ENCODE measurements around the gene WDR55. TPM values are rescaled to one million over a fixed set of nuclear protein-coding genes. Genes with fewer than 3 reads are reported as not detected.
"Not testable (repeated sequence)": the region's sequence is repeated elsewhere in the genome, so short reads cannot be mapped to it uniquely, and the experiment has no call there.

Gene WDR55
- total RNA-seq, 2 experiments from 2014 or later: 18.9 to 19.8 TPM

DNA sequence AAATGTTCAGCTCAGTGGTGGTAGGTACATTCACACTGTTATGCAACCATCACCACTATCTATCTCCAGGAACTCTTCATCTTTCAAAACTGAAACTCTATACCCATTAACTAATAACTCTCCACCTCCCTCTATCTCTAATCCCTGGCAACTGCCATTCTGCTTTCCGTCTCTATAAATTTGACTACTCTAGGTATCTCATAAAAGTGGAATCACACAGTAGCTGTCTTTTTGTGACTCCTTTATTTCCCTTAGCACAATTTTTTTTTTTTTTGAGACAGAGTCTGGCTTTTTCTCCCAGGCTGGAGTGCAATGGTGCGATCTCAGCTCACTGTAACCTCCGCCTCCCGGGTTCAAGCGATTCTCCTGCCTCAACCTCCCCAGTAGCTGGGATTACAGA lies 56.7 kb downstream of the WDR55 start:
- H3K4me1 Mint-ChIP-seq (ENCODE audit: low read depth); H3K9me3 Mint-ChIP-seq; H3K4me3 Mint-ChIP-seq; H3K27ac Mint-ChIP-seq; H3K36me3 Mint-ChIP-seq (ENCODE audit: low read depth); intact Hi-C loops (cut with micrococcal nuclease); DNase-seq: not testable (repeated sequence)
- peaks cover 27% of the 10 kb centered on the region for H3K27me3 Mint-ChIP-seq (ENCODE audit: low read depth)
- CTCF ChIA-PET: interaction anchor here (0.6 to 1.9 kb wide), 9 partner anchors 10 to 771 kb away, joined by 3 to 7 read pairs (median 5); no protein-coding TSS in a partner anchor

Small RNAs within 50 kb of the gene (microRNA-seq; reads per million reads assigned to microRNA genes)
- not detected for gene MIR3655 (ENCODE audit: borderline microRNAs expressed, borderline replicate concordance)

Other genes starting within 250 kb of the WDR55 start
- 10 to 100 TPM; 27.2 to 28.5 TPM for gene EIF4EBP3, start 117.2 kb upstream of the WDR55 start, total RNA-seq
- gene SRA1, start 107.4 kb upstream of the WDR55 start, total RNA-seq: 10 to 100 TPM; 38.0 to 39.6 TPM
- 10 to 100 TPM; 15.4 to 16.5 TPM for gene APBB3, start 100.3 kb upstream of the WDR55 start, total RNA-seq
- gene SLC35A4, start 100.1 kb upstream of the WDR55 start, total RNA-seq: 10 to 100 TPM; 57.1 to 60.1 TPM
- gene CD14, start 31.7 kb upstream of the WDR55 start, total RNA-seq: under 1 TPM; 0.14 to 0.20 TPM
- 10 to 100 TPM; 29.0 to 29.5 TPM for gene TMCO6, start 25.5 kb upstream of the WDR55 start, total RNA-seq
- gene NDUFA2, start 17.3 kb upstream of the WDR55 start, total RNA-seq: 10 to 100 TPM; 71.4 to 76.4 TPM
- gene IK, start 17.1 kb upstream of the WDR55 start, total RNA-seq: 10 to 100 TPM; 82.9 to 93.1 TPM
- 1 to 10 TPM; 1.7 to 1.9 TPM for gene DND1, start 8.7 kb downstream of the WDR55 start, total RNA-seq
- 10 to 100 TPM; 69.0 to 74.8 TPM for gene HARS1, start 26.5 kb downstream of the WDR55 start, total RNA-seq
- 10 to 100 TPM; 27.4 to 29.3 TPM for gene HARS2, start 26.6 kb downstream of the WDR55 start, total RNA-seq
- 10 to 100 TPM; 52.9 to 58.8 TPM for gene ZMAT2, start 35.5 kb downstream of the WDR55 start, total RNA-seq
- gene PCDHA1, start 121.2 kb downstream of the WDR55 start, total RNA-seq: not detected
- not detected for gene PCDHA2, start 129.9 kb downstream of the WDR55 start, total RNA-seq
- gene PCDHA3, start 136.2 kb downstream of the WDR55 start, total RNA-seq: not detected
- not detected for gene PCDHA4, start 142.2 kb downstream of the WDR55 start, total RNA-seq
- gene PCDHA5, start 156.7 kb downstream of the WDR55 start, total RNA-seq: not detected
- not detected for gene PCDHA6, start 163.1 kb downstream of the WDR55 start, total RNA-seq
- not detected for gene PCDHA7, start 169.4 kb downstream of the WDR55 start, total RNA-seq
- not detected for gene PCDHA8, start 176.3 kb downstream of the WDR55 start, total RNA-seq
- not detected for gene PCDHA9, start 183.5 kb downstream of the WDR55 start, total RNA-seq
- not detected for gene PCDHA10, start 191.0 kb downstream of the WDR55 start, total RNA-seq
- not detected for gene PCDHA11, start 204.1 kb downstream of the WDR55 start, total RNA-seq
- not detected for gene PCDHA12, start 210.4 kb downstream of the WDR55 start, total RNA-seq
- not detected for gene PCDHA13, start 217.2 kb downstream of the WDR55 start, total RNA-seq